ENCODE measurements around the gene TTYH2. TPM values are rescaled to one million over a fixed set of nuclear protein-coding genes. Genes with fewer than 3 reads are reported as not detected.

The TTYH2 gene
- total RNA-seq, 1 donor = 1.4 TPM

GRCh38 chr17:74198694-74199093, 14.7 kb upstream of the TTYH2 start:
- no peaks in the 10 kb centered on the region for H4K20me1 ChIP-seq (ENCODE audit: insufficient read depth, low read length)
- TF ChIP-seq CTCF (IDR thresholded peaks at IDR 0.05; ENCODE audit: extremely low read depth, low read depth, low read length) = no peak

GRCh38 chr17:74199306-74200092, 13.9 kb upstream of the TTYH2 start:
- Histone ChIP-seq H3K79me2 (ENCODE audit: insufficient read depth, low read length) (peaks cover 10% of the 10 kb centered on the region), H3K36me3 (ENCODE audit: insufficient read depth, low read length) (no peaks in the 10 kb centered on the region), H3K4me3 (ENCODE audit: insufficient read depth, low read length) (no peak overlapping the region), H4K20me1 (ENCODE audit: insufficient read depth, low read length) (peaks cover 7% of the 10 kb centered on the region), H2AFZ (ENCODE audit: low read length) (peak overlapping the region; percentile 59), H3K27ac (ENCODE audit: low read depth, low read length) (no peak overlapping the region), H3K4me1 (ENCODE audit: insufficient read depth, low read length) (peaks cover 4% of the 10 kb centered on the region), H3K4me2 (ENCODE audit: insufficient read depth, low read length) (peak overlapping the region; percentile 68), H3K27me3 (ENCODE audit: insufficient read depth, low read length) (peaks cover 33% of the 10 kb centered on the region), H3K9me3 (ENCODE audit: low read depth, low read length) (no peaks in the 10 kb centered on the region)
- peak; percentile 91 for TF ChIP-seq CTCF (IDR thresholded peaks at IDR 0.05; ENCODE audit: extremely low read depth, low read depth, low read length)
- peak; percentile 96 for DNase-seq (ENCODE audit: insufficient read length, low spot score, missing footprints)

More at GRCh38 chr17:74198694-74199093, 14.7 kb upstream of the TTYH2 start:
- no peak overlapping the region for H2AFZ ChIP-seq (ENCODE audit: low read length)
- H3K4me2 ChIP-seq (ENCODE audit: insufficient read depth, low read length) = no peak overlapping the region
- H3K27me3 ChIP-seq (ENCODE audit: insufficient read depth, low read length) = peaks cover 36% of the 10 kb centered on the region
- H3K4me3 ChIP-seq (ENCODE audit: insufficient read depth, low read length) = no peak overlapping the region
- no peak for DNase-seq (ENCODE audit: insufficient read length, low spot score, missing footprints)
- H3K4me1 ChIP-seq (ENCODE audit: insufficient read depth, low read length) = no peaks in the 10 kb centered on the region
- H3K9me3 ChIP-seq (ENCODE audit: low read depth, low read length) = no peaks in the 10 kb centered on the region
- no peaks in the 10 kb centered on the region for H3K36me3 ChIP-seq (ENCODE audit: insufficient read depth, low read length)
- peaks cover 2% of the 10 kb centered on the region for H3K79me2 ChIP-seq (ENCODE audit: insufficient read depth, low read length)
- no peak overlapping the region for H3K27ac ChIP-seq (ENCODE audit: low read depth, low read length)

GRCh38 chr17:74200112-74200511, 13.3 kb upstream of the TTYH2 start:
- Histone ChIP-seq H3K27ac (ENCODE audit: low read depth, low read length) (no peak overlapping the region), H3K4me1 (ENCODE audit: insufficient read depth, low read length) (peaks cover 10% of the 10 kb centered on the region), H3K36me3 (ENCODE audit: insufficient read depth, low read length) (peaks cover 4% of the 10 kb centered on the region), H4K20me1 (ENCODE audit: insufficient read depth, low read length) (peaks cover 14% of the 10 kb centered on the region), H3K27me3 (ENCODE audit: insufficient read depth, low read length) (peaks cover 27% of the 10 kb centered on the region), H3K4me3 (ENCODE audit: insufficient read depth, low read length) (no peak overlapping the region), H3K79me2 (ENCODE audit: insufficient read depth, low read length) (peaks cover 16% of the 10 kb centered on the region), H3K9me3 (ENCODE audit: low read depth, low read length) (no peaks in the 10 kb centered on the region), H2AFZ (ENCODE audit: low read length) (no peak overlapping the region), H3K4me2 (ENCODE audit: insufficient read depth, low read length) (no peak overlapping the region)
- TF ChIP-seq CTCF (IDR thresholded peaks at IDR 0.05; ENCODE audit: extremely low read depth, low read depth, low read length) = no peak
- peak; percentile 58 for DNase-seq (ENCODE audit: insufficient read length, low spot score, missing footprints)

GRCh38 chr17:74201250-74201649, 12.1 kb upstream of the TTYH2 start:
- H3K36me3 ChIP-seq (ENCODE audit: insufficient read depth, low read length) = peaks cover 15% of the 10 kb centered on the region
- peaks cover 21% of the 10 kb centered on the region for H3K4me1 ChIP-seq (ENCODE audit: insufficient read depth, low read length)
- no peak overlapping the region for H3K4me3 ChIP-seq (ENCODE audit: insufficient read depth, low read length)
- no peak overlapping the region for H3K27ac ChIP-seq (ENCODE audit: low read depth, low read length)
- H3K79me2 ChIP-seq (ENCODE audit: insufficient read depth, low read length) = peaks cover 28% of the 10 kb centered on the region
- H3K4me2 ChIP-seq (ENCODE audit: insufficient read depth, low read length) = no peak overlapping the region
- no peak for TF ChIP-seq CTCF (IDR thresholded peaks at IDR 0.05; ENCODE audit: extremely low read depth, low read depth, low read length)
- peaks cover 19% of the 10 kb centered on the region for H3K27me3 ChIP-seq (ENCODE audit: insufficient read depth, low read length)
- DNase-seq (ENCODE audit: insufficient read length, low spot score, missing footprints) = peak; percentile 56
- no peaks in the 10 kb centered on the region for H3K9me3 ChIP-seq (ENCODE audit: low read depth, low read length)
- peaks cover 25% of the 10 kb centered on the region for H4K20me1 ChIP-seq (ENCODE audit: insufficient read depth, low read length)
- H2AFZ ChIP-seq (ENCODE audit: low read length) = no peak overlapping the region
